Measurements from ENCODE around the gene NME5. TPM values are rescaled to one million over a fixed set of nuclear protein-coding genes. Genes with fewer than 3 reads are reported as not detected.

The NME5 gene
- total and polyA plus RNA-seq, 2 of the 4 experiments (the other 2 are of a cell fraction) = 0.17 to 0.18 TPM

- H3K9ac ChIP-seq (ENCODE audit: low read depth, low read length) = no peak overlapping the region
- no peak overlapping the region for H3K27ac ChIP-seq (ENCODE audit: insufficient read depth, low read length)
- no peak overlapping the region for H3K56ac ChIP-seq (ENCODE audit: extremely low read depth, insufficient read depth, low read length)
- DNase-seq (peak; percentile 65), ATAC-seq (ENCODE audit: low read depth) (peak; percentile 96)
- H4K8ac ChIP-seq (ENCODE audit: low read depth in 2 of 2, low read length in 2 of 2) = no peak overlapping the region
- no peak overlapping the region for H2AK9ac ChIP-seq (replicated peaks; ENCODE audit: low read depth, low read length, poor library complexity)
- H2BK20ac ChIP-seq (ENCODE audit: low read depth, low read length) = no peak overlapping the region
- H4K20me1 ChIP-seq (ENCODE audit: insufficient read depth, low read length) = no peaks in the 10 kb centered on the region
- H2AK5ac ChIP-seq (ENCODE audit: low read depth, low read length) = no peak overlapping the region
- no peaks in the 10 kb centered on the region for H3K27me3 ChIP-seq (ENCODE audit: control insufficient read depth, insufficient read depth, low read length)
- H2BK120ac ChIP-seq (ENCODE audit: low read depth, low read length) = no peak overlapping the region
- H3K9me1 ChIP-seq (ENCODE audit: insufficient read depth, low read length) = no peaks in the 10 kb centered on the region
- no peak overlapping the region for H4K91ac ChIP-seq (ENCODE audit: insufficient read depth, low read depth, low read length)
- no peaks in the 10 kb centered on the region for H3K4me1 ChIP-seq (ENCODE audit: control insufficient read depth, insufficient read depth, low read length)
- no peak overlapping the region for H2BK5ac ChIP-seq (ENCODE audit: low read depth, low read length, poor library complexity, severe bottlenecking)
- no peaks in the 10 kb centered on the region for H3K36me3 ChIP-seq (ENCODE audit: control insufficient read depth, insufficient read depth, low read length)
- no peak overlapping the region for H3K14ac ChIP-seq (replicated peaks; ENCODE audit: low read depth, low read length)
- TF ChIP-seq FOS (IDR thresholded peaks at IDR 0.05; ENCODE audit: low read depth, low read length) (no peak), ELK1 (IDR thresholded peaks at IDR 0.05; ENCODE audit: borderline replicate concordance, low read depth, low read length) (no peak), RCOR1 (IDR thresholded peaks at IDR 0.05; ENCODE audit: insufficient replicate concordance, low read length) (no peak), NFE2L2 (IDR thresholded peaks at IDR 0.05; ENCODE audit: low read depth, low read length) (no peak), CHD1 (IDR thresholded peaks at IDR 0.05; ENCODE audit: low read depth, low read length) (no peak), POLR2A (IDR thresholded peaks at IDR 0.05; ENCODE audit: low read depth, low read length) (no peak), SMC3 (IDR thresholded peaks at IDR 0.05; ENCODE audit: low read depth, low read length) (peak; percentile 87), MXI1 (IDR thresholded peaks at IDR 0.05; ENCODE audit: borderline replicate concordance, low read depth, low read length) (no peak), RAD21 (IDR thresholded peaks at IDR 0.05; ENCODE audit: low read length) (peak; percentile 80), CEBPB (IDR thresholded peaks at IDR 0.05; ENCODE audit: low read depth, low read length) (no peak), BHLHE40 (IDR thresholded peaks at IDR 0.05; ENCODE audit: low read depth, low read length) (no peak), MAFK (IDR thresholded peaks at IDR 0.05; ENCODE audit: low read depth, low read length) (no peak), MAZ (IDR thresholded peaks at IDR 0.05; ENCODE audit: borderline replicate concordance, low read depth, low read length) (no peak), RFX5 (IDR thresholded peaks at IDR 0.05; ENCODE audit: low read depth, low read length) (no peak)
- TF ChIP-seq, protein P1, sequence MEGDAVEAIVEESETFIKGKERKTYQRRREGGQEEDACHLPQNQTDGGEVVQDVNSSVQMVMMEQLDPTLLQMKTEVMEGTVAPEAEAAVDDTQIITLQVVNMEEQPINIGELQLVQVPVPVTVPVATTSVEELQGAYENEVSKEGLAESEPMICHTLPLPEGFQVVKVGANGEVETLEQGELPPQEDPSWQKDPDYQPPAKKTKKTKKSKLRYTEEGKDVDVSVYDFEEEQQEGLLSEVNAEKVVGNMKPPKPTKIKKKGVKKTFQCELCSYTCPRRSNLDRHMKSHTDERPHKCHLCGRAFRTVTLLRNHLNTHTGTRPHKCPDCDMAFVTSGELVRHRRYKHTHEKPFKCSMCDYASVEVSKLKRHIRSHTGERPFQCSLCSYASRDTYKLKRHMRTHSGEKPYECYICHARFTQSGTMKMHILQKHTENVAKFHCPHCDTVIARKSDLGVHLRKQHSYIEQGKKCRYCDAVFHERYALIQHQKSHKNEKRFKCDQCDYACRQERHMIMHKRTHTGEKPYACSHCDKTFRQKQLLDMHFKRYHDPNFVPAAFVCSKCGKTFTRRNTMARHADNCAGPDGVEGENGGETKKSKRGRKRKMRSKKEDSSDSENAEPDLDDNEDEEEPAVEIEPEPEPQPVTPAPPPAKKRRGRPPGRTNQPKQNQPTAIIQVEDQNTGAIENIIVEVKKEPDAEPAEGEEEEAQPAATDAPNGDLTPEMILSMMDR (conservative IDR thresholded peaks at IDR 0.05; ENCODE audit: low read depth, low read length) = peak; percentile 86
- TF ChIP-seq, protein P2, sequence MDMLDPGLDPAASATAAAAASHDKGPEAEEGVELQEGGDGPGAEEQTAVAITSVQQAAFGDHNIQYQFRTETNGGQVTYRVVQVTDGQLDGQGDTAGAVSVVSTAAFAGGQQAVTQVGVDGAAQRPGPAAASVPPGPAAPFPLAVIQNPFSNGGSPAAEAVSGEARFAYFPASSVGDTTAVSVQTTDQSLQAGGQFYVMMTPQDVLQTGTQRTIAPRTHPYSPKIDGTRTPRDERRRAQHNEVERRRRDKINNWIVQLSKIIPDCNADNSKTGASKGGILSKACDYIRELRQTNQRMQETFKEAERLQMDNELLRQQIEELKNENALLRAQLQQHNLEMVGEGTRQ (IDR thresholded peaks at IDR 0.05; ENCODE audit: low read depth, low read length) = no peak
- 100% methylated on average over 1 of the region's 5 CpGs; no CpG with 5 or more reads in 1 of the 2 experiments for WGBS, 2 experiments (ENCODE audit: extremely low coverage in 2 of 2, insufficient read length in 1 of 2)
- CTCF ChIA-PET = interaction anchor here (0.6 to 1.7 kb wide), 7 partner anchors 19 to 1765 kb away, joined by 3 to 11 read pairs (median 3); no protein-coding TSS in a partner anchor
- in situ Hi-C loops (cut with MboI; ENCODE audit: low sequenced_read_pairs) = loop anchor here (5.0 kb wide), 1 partner anchor 55 kb away; no protein-coding TSS in a partner anchor
- no peak overlapping the region for H3K18ac ChIP-seq (ENCODE audit: low read depth, low read length)
- H3K4me3 ChIP-seq (ENCODE audit: insufficient read depth, low read depth, low read length) = no peak overlapping the region
- no peaks in the 10 kb centered on the region for H3K9me3 ChIP-seq (ENCODE audit: control insufficient read depth, insufficient read depth, low read length)
- no peaks in the 10 kb centered on the region for H3K79me1 ChIP-seq (ENCODE audit: low read depth in 1 of 2, low read length in 2 of 2)
- POLR2A ChIA-PET (ENCODE audit: unreplicated experiment) = no interaction called here
- H2AFZ ChIP-seq (replicated peaks; ENCODE audit: low read length, poor library complexity) = no peak overlapping the region
- no peak overlapping the region for H3K4ac ChIP-seq (ENCODE audit: low read depth, low read length)
- no peak overlapping the region for H4K5ac ChIP-seq (ENCODE audit: low read depth, low read length)
- no TSS peak for BruUV-seq (replicated peaks)
- H2BK15ac ChIP-seq (ENCODE audit: low read depth, low read length) = no peak overlapping the region
- no peak overlapping the region for H3K23ac ChIP-seq (ENCODE audit: low read depth, low read length)
- intact Hi-C loops (cut with micrococcal nuclease) = loop anchor here (1.0 to 5.0 kb wide), 2 partner anchors 56 to 450 kb away; no protein-coding TSS in a partner anchor
- no peak overlapping the region for H3K4me2 ChIP-seq (ENCODE audit: low read depth, low read length)
- dilution Hi-C loops (cut with HindIII; ENCODE audit: low sequenced_read_pairs, unreplicated experiment) = no loop called here
These were observed 62.0 kb downstream of the NME5 start for GRCh38 chr5:138077064-138077696.
